ENCODE measurements around the gene ZNF189.

ZNF189 gene

DNA sequence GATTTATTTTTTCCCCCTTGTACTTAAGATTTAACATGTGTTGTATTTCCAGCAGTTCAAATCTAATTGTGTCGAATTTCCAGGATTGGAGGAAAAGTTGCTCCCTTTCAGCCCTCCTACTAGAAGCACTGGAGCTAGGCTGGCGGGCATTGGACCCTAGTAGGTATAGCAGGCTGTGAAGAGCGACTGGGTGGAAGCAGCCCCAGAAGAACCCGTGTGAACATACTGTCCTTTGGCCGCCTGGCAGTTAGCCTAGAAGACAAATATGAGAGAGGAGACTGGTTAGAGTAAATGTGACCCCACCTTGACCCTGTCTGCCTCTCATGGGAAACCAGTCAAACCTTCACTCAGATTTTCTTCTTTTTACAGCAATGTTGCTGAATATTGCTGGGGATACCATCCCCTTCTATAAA, 23.0 kb downstream of the ZNF189 start:
- intact Hi-C loops (cut with DNase I; ENCODE audit: low total_unique reads) = no loop called here
- Histone ChIP-seq H3K4me1 (peaks cover 0 to 4% (median 0%) of the 10 kb centered on the region in 4 donors), H3K9me3 (peaks cover 0 to 34% (median 11%) of the 10 kb centered on the region in 3 donors), H3K4me3 (no peak overlapping the region), H3K27me3 (no peaks in the 10 kb centered on the region), H3K27ac (no peak overlapping the region), H3K36me3 (peaks cover 14 to 32% (median 14%) of the 10 kb centered on the region in 3 donors)
- DNase-seq = no peak
- TF ChIP-seq, protein P1, sequence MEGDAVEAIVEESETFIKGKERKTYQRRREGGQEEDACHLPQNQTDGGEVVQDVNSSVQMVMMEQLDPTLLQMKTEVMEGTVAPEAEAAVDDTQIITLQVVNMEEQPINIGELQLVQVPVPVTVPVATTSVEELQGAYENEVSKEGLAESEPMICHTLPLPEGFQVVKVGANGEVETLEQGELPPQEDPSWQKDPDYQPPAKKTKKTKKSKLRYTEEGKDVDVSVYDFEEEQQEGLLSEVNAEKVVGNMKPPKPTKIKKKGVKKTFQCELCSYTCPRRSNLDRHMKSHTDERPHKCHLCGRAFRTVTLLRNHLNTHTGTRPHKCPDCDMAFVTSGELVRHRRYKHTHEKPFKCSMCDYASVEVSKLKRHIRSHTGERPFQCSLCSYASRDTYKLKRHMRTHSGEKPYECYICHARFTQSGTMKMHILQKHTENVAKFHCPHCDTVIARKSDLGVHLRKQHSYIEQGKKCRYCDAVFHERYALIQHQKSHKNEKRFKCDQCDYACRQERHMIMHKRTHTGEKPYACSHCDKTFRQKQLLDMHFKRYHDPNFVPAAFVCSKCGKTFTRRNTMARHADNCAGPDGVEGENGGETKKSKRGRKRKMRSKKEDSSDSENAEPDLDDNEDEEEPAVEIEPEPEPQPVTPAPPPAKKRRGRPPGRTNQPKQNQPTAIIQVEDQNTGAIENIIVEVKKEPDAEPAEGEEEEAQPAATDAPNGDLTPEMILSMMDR (IDR thresholded peaks at IDR 0.05) = no peak

DNA sequence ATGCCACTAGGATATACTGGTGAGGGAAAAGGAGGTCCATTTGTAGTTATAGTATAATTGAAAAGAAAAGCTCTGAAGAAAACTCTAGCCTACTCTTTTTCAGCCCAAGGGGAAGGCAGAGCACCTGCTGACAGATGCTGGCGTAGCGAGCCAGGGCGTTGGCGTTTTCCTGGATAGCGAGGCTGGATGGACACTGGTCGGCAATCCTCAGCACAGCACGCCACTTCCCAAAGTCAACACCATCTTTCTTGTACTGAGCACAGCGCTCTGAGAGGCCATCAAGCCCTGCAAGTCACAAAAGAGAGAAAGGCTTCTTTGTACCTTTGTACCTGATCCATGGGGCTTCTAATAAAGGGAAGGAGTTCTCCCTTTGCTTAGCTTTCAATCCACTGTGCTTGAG, 28.7 kb downstream of the ZNF189 start:
- TF ChIP-seq, protein P1 (IDR thresholded peaks at IDR 0.05) = no peak
- no peak overlapping the region for H3K27ac ChIP-seq
- no peak overlapping the region for H3K4me3 ChIP-seq
- no peak for DNase-seq
- no peaks in the 10 kb centered on the region for H3K4me1 ChIP-seq
- no peaks in the 10 kb centered on the region for H3K36me3 ChIP-seq
- H3K9me3 ChIP-seq = no peaks in the 10 kb centered on the region
- intact Hi-C loops (cut with DNase I; ENCODE audit: low total_unique reads) = no loop called here
- H3K27me3 ChIP-seq = no peaks in the 10 kb centered on the region

DNA sequence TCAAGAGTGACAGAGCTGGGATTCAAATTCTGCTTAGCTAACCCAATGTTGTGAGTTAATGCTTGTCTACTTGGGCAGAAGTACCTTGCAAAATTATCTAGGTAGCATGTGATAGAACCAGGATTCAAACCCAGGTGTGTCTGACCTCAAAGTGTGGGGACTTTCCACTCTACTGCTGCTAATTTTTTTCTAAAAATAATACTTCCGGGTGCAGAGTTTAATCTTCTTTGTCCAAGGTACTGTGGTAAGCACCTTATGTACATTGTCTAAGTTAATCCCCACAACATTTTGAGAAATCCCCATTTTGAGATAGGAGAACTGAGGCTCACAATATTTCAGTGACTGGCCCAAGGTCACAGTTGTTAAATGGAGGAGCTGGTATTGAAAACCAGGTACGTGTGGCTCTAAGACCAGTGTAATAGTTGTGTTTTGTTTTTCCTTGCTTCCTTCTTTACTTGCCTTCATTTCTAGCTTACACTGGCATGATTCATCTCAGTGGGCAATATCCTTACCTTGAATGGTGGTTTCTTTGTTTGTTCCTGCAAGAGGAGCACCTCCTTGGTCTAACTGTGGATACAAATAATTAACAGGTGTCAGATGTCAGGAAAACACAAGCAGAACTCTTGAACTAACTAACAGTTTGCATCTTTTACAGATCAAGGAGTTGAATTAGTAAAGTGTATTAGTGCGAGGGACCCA, 29.5 kb downstream of the ZNF189 start:
- intact Hi-C loops (cut with DNase I; ENCODE audit: low total_unique reads) = no loop called here
- TF ChIP-seq, protein P1 (IDR thresholded peaks at IDR 0.05) = no peak

DNA sequence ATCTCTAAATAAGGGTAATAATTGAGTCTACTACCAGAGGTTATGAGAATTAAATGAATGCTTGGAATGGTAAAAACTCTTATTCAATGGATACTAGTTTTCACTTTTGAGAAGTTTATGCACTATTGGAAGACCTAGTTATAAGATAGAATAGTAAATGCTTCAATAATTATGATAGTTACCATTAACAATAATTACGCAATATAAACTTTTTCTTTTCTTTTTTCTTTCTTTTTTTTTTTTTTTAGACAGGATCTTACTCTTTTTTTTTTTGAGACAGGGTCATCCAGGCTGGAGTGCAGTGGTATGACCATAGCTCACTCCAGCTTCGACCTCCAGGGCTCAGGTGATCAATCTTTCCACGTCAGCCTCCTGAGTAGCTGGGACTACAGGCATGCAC, 30.3 kb downstream of the ZNF189 start:
- Histone ChIP-seq H3K4me1 (no peaks in the 10 kb centered on the region), H3K9me3 (no peaks in the 10 kb centered on the region), H3K27me3 (no peaks in the 10 kb centered on the region), H3K27ac (no peak overlapping the region), H3K4me3 (no peak overlapping the region), H3K36me3 (no peaks in the 10 kb centered on the region)
- intact Hi-C loops (cut with DNase I; ENCODE audit: low total_unique reads) = no loop called here
- DNase-seq = no peak
- TF ChIP-seq, protein P1 (IDR thresholded peaks at IDR 0.05) = no peak

More for the DNA sequence above, 29.5 kb downstream of the ZNF189 start:
- Histone ChIP-seq H3K9me3 (no peaks in the 10 kb centered on the region), H3K27ac (no peak overlapping the region), H3K36me3 (no peaks in the 10 kb centered on the region), H3K27me3 (no peaks in the 10 kb centered on the region), H3K4me1 (no peaks in the 10 kb centered on the region), H3K4me3 (no peak overlapping the region)
- DNase-seq = no peak

DNA sequence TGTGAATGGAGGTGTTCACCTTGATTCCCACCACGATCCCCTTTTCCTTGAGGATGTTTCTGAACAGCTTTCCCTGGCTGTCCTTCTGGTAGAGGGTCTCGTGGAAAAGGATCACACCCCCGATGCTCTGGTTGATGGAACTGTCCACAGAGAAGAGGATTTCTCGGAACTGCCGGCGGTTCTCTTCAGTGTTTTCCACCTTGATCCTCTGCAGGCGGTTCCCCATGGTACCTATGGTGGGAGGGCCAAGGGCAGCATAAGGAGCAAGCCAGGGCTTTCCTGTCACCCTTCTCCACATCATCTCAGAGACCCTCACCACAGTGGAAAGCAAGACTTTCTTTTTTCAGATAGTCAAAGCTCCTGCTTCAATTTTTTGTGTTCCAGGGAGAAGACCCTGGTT, 31.1 kb downstream of the ZNF189 start:
- H3K36me3 ChIP-seq = no peaks in the 10 kb centered on the region
- no peaks in the 10 kb centered on the region for H3K9me3 ChIP-seq
- H3K27me3 ChIP-seq = no peaks in the 10 kb centered on the region
- no peak for DNase-seq
- TF ChIP-seq, protein P1 (IDR thresholded peaks at IDR 0.05) = no peak
- no peak overlapping the region for H3K27ac ChIP-seq
- H3K4me3 ChIP-seq = no peak overlapping the region
- intact Hi-C loops (cut with DNase I; ENCODE audit: low total_unique reads) = no loop called here
- no peaks in the 10 kb centered on the region for H3K4me1 ChIP-seq

Measured in tibial artery (tissue), 4 donors.